ENCODE results near the gene NKX2-8. TPM values are rescaled to one million over a fixed set of nuclear protein-coding genes. Genes with fewer than 3 reads are reported as not detected.

NKX2-8 gene
- total and polyA plus RNA-seq, 8 donors, result 1.4 TPM; not detected in 7

DNA sequence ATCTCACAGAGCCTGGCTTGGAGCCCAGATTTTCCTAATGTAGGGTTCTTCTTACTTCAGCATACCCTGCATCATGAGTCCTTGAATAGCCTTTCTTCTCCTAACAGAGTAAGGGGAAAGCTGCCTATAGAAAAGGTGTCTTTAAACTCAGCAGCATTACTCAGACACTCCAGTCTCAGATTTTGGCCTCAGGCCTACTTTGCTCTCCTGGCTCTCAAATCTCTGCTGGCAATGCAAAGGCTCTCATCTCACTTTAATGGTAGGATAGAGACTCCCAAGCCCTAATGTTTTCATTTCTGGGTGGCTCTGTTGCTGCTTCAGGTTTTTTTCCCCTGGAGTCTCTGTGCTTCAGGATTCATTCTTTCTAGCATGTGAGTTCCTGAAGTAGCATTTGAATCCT is 9.1 kb upstream of the NKX2-8 start:
- intact Hi-C loops (cut with DNase I; ENCODE audit: low total_unique reads), result no loop called here
- H3K27me3 ChIP-seq, result peaks cover 6 to 94% (median 41%) of the 10 kb centered on the region in 3 donors

DNA sequence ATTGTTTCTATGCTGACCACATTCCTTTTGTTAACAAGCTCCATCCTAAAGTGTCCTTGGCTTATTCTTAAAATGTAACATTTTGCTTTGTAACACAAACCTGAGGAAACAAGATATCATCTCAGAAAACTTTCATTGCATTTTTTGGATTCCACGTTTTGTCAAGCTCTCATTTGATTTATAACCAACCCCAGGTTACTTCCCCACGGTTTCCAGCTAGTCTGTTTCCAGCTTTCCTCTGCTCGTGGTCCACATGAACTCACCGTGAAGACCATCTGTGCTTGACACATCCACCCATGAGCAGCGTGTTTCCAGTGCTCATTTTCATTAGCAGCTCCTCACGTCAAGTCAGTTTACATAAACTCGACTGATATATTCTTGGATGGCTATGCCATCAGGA is 6.4 kb upstream of the NKX2-8 start:
- no peak overlapping the region for H3K4me3 ChIP-seq
- peaks cover 14 to 95% (median 49%) of the 10 kb centered on the region in 3 donors for H3K27me3 ChIP-seq
- DNase-seq, result no peak
- H3K36me3 ChIP-seq, result no peaks in the 10 kb centered on the region
- WGBS, 5 donors, result 6 to 12% (median 8%) methylated on average over 7 of the region's 7 CpGs
- intact Hi-C loops (cut with DNase I; ENCODE audit: low total_unique reads), result no loop called here
- TF ChIP-seq POLR2A (IDR thresholded peaks at IDR 0.05) (no peak), CTCF (IDR thresholded peaks at IDR 0.05) (no peak), EP300 (IDR thresholded peaks at IDR 0.05) (no peak), POLR2AphosphoS5 (IDR thresholded peaks at IDR 0.05) (no peak)
- no peak overlapping the region for H3K27ac ChIP-seq
- no peaks in the 10 kb centered on the region for H3K9me3 ChIP-seq
- peaks cover 0 to 3% (median 1%) of the 10 kb centered on the region in 4 donors for H3K4me1 ChIP-seq

More for the DNA sequence above, 9.1 kb upstream of the NKX2-8 start:
- no peaks in the 10 kb centered on the region for H3K36me3 ChIP-seq
- no peak overlapping the region for H3K27ac ChIP-seq
- H3K9me3 ChIP-seq, result no peaks in the 10 kb centered on the region
- no peak for DNase-seq
- TF ChIP-seq EP300 (IDR thresholded peaks at IDR 0.05), result no peak
- H3K4me1 ChIP-seq, result no peaks in the 10 kb centered on the region
- no peak overlapping the region for H3K4me3 ChIP-seq

- no peak overlapping the region for H3K27ac ChIP-seq
- intact Hi-C loops (cut with DNase I; ENCODE audit: low total_unique reads), result no loop called here
- peaks cover 0 to 9% (median 4%) of the 10 kb centered on the region in 4 donors for H3K4me1 ChIP-seq
- no peak for DNase-seq
- no peaks in the 10 kb centered on the region for H3K9me3 ChIP-seq
- peaks cover 19 to 95% (median 56%) of the 10 kb centered on the region in 3 donors for H3K27me3 ChIP-seq
- no peaks in the 10 kb centered on the region for H3K36me3 ChIP-seq
- no peak overlapping the region for H3K4me3 ChIP-seq
- no peak for TF ChIP-seq CTCF (IDR thresholded peaks at IDR 0.05)
- no peak for TF ChIP-seq POLR2A (IDR thresholded peaks at IDR 0.05)
- no peak for TF ChIP-seq POLR2AphosphoS5 (IDR thresholded peaks at IDR 0.05)
- TF ChIP-seq EP300 (IDR thresholded peaks at IDR 0.05), result no peak
- WGBS, 5 donors, result 7 to 13% (median 10%) methylated on average over 5 of the region's 5 CpGs
Observed at GRCh38 chr14:36588119-36588518, 5.7 kb upstream of the NKX2-8 start.

DNA sequence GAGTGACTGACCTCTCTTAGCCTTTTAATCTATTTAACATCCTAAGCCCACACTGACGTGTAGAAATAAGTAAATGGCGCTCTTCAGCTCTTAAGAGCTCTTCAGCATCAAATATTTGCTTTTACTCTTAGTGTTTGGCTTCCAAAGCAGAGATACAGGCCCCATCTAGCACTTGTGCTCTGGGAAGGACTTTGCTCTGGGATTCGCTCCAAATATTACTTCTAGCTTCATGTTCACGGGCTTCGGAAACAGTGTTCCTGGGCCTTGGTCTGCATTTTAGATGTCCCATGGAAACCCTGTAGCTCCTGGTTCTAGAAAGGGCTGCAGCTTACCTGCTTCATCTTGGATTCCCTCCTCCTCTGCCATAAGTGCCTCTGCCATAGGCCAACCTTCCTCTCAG is 2.7 kb upstream of the NKX2-8 start:
- Histone ChIP-seq H3K27ac (no peak overlapping the region), H3K4me3 (no peak overlapping the region), H3K9me3 (no peaks in the 10 kb centered on the region), H3K27me3 (peaks cover 32 to 95% (median 63%) of the 10 kb centered on the region in 3 donors), H3K4me1 (peaks cover 25 to 39% (median 32%) of the 10 kb centered on the region in 4 donors), H3K36me3 (no peaks in the 10 kb centered on the region)
- no peak for TF ChIP-seq POLR2A (IDR thresholded peaks at IDR 0.05)
- no peak for TF ChIP-seq EP300 (IDR thresholded peaks at IDR 0.05)
- TF ChIP-seq POLR2AphosphoS5 (IDR thresholded peaks at IDR 0.05), result no peak
- no peak for TF ChIP-seq CTCF (IDR thresholded peaks at IDR 0.05)
- WGBS, 5 donors, result 16 to 33% (median 21%) methylated on average over 5 of the region's 5 CpGs
- intact Hi-C loops (cut with DNase I; ENCODE audit: low total_unique reads), result no loop called here
- DNase-seq, result no peak

DNA sequence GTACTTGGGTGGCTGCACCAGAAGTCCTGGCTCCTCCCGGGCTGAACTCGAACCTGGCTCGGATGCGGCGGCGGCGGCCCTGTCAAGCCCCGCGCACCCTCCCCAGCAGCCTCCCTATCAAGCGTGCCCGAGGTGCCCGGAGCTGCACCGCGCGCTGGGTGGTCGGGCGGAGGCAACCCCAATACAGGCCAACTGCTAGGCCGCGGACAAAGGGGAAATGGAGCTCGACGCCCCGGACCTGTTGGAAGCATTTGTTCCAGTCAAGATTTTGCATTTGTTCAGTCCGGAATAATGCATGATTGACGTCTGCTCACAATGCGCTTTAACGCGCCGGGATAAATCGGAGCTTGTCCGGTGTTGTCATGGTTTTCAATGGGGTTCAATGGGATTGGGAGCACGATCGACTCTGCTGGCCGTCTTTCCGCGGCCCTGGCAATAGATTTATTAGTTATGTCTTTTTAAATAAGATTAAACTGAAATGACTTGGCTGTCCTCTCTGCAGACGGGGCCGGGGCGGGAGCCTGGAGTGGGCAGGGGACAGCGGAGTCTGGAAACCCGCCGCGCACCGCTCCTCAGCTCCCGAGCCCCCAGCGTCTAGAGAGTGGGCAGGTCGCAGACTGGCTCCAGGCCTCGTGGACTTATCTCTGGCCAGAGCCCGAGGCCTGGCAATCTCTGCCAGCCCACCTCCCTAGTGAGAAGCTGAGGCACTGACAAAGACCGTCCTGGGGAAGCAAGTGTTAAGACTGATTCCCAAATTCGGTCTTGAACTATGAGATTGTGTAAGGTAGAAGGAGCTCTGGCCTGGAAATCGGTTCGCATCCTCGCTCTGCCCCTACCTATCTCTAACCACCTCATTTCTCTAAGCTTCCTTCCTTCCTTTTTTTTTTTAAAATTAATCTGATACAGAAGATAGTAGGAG is 1.7 kb upstream of the NKX2-8 start:
- H3K4me1 ChIP-seq, result peaks cover 25 to 42% (median 34%) of the 10 kb centered on the region in 4 donors
- no peak overlapping the region for H3K27ac ChIP-seq
- 9 to 15% (median 13%) methylated on average over 46 to 53 of the region's 53 CpGs for WGBS, 5 donors
- peaks cover 39 to 95% (median 66%) of the 10 kb centered on the region in 3 donors for H3K27me3 ChIP-seq
- TF ChIP-seq POLR2AphosphoS5 (IDR thresholded peaks at IDR 0.05), result no peak
- no peak for TF ChIP-seq CTCF (IDR thresholded peaks at IDR 0.05)
- TF ChIP-seq POLR2A (IDR thresholded peaks at IDR 0.05), result no peak
- TF ChIP-seq EP300 (IDR thresholded peaks at IDR 0.05), result no peak
- H3K4me3 ChIP-seq, result no peak overlapping the region
- intact Hi-C loops (cut with DNase I; ENCODE audit: low total_unique reads), result no loop called here
- DNase-seq, result no peak
- H3K36me3 ChIP-seq, result no peaks in the 10 kb centered on the region
- H3K9me3 ChIP-seq, result no peaks in the 10 kb centered on the region

All from stomach (tissue), 9 donors.